ENCODE results near the gene ING5.

The ING5 gene

GRCh38 chr2:241760301-241760771, 58.5 kb downstream of the ING5 start:
- DNase-seq (ENCODE audit: low read depth): no peak

- DNase-seq (ENCODE audit: low read depth): no peak
Measured at GRCh38 chr2:241762321-241762932, 60.6 kb downstream of the ING5 start.

GRCh38 chr2:241762933-241763369, 61.1 kb downstream of the ING5 start:
- peak; percentile 56 for DNase-seq (ENCODE audit: low read depth)

- DNase-seq (ENCODE audit: low read depth): no peak
Measured at GRCh38 chr2:241763551-241764274, 61.9 kb downstream of the ING5 start.

- no peak for DNase-seq (ENCODE audit: low read depth)
Measured at GRCh38 chr2:241764275-241765241, 62.7 kb downstream of the ING5 start.

- no peak for DNase-seq (ENCODE audit: low read depth)
Measured at GRCh38 chr2:241767464-241768250, 65.8 kb downstream of the ING5 start.

- no peak for DNase-seq (ENCODE audit: low read depth)
Measured at GRCh38 chr2:241768251-241768711, 66.4 kb downstream of the ING5 start.

GRCh38 chr2:241768850-241769249, 67.0 kb downstream of the ING5 start:
- no peak for DNase-seq (ENCODE audit: low read depth)

- DNase-seq (ENCODE audit: low read depth): no peak
Measured at GRCh38 chr2:241769819-241770184, 68.0 kb downstream of the ING5 start.

GRCh38 chr2:241770185-241770935, 68.5 kb downstream of the ING5 start:
- no peak for DNase-seq (ENCODE audit: low read depth)

- no peak for DNase-seq (ENCODE audit: low read depth)
Measured at GRCh38 chr2:241770936-241771285, 69.1 kb downstream of the ING5 start.

- DNase-seq (ENCODE audit: low read depth): no peak
Measured at GRCh38 chr2:241771286-241772062, 69.6 kb downstream of the ING5 start.

- no peak for DNase-seq (ENCODE audit: low read depth)
Measured at GRCh38 chr2:241772063-241772499, 70.2 kb downstream of the ING5 start.

GRCh38 chr2:241773511-241774418, 71.9 kb downstream of the ING5 start:
- no peak for DNase-seq (ENCODE audit: low read depth)

GRCh38 chr2:241774419-241775222, 72.8 kb downstream of the ING5 start:
- DNase-seq (ENCODE audit: low read depth): no peak

GRCh38 chr2:241775223-241776177, 73.7 kb downstream of the ING5 start:
- no peak for DNase-seq (ENCODE audit: low read depth)
